WI38 (cell line): ENCODE data around the gene SHPK.

Experiments used
- H3K4me3 ChIP-seq: 2 replicates; pipeline ENCODE4 v1.5.1; 2011; ENCODE audit warnings: low read depth, mild to moderate bottlenecking, control low read depth, low read length
- CTCF ChIP-seq: IDR thresholded peaks from 2 replicates; pipeline ENCODE4 v1.5.1; 2012; ENCODE audit warnings: low read depth, mild to moderate bottlenecking, control low read depth, low read length

SHPK gene

DNA sequence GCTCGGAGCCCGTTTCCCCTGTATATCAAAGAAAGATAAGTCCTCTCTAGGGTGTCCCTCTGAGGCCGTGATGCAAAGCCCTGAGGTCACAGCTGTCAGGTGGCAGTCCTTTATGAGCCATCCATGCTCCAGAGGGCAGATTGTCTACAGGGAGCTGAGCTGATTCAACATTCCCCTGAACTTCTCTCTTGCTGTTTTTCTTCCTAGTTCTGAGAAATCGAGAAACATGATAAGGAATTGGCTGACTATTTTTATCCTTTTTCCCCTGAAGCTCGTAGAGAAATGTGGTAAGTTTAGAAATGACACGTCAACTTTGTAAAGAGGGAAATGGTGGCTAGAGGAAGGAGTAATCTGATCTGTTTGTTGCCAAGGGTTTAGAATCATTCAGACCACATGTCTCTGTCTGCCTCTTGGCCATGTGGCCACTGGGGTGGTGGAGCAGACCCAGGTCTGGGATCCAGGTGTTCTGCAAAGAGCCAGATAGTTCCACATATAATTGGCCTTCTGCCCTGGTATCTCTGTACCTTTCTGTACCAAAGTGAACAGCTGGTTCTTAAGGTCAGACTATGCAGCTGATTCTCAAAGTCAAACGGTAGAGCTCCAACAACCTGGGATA, 4.0 kb upstream of the SHPK start:
- TF ChIP-seq CTCF: no peak
- H3K4me3 ChIP-seq: no peak overlapping the region

DNA sequence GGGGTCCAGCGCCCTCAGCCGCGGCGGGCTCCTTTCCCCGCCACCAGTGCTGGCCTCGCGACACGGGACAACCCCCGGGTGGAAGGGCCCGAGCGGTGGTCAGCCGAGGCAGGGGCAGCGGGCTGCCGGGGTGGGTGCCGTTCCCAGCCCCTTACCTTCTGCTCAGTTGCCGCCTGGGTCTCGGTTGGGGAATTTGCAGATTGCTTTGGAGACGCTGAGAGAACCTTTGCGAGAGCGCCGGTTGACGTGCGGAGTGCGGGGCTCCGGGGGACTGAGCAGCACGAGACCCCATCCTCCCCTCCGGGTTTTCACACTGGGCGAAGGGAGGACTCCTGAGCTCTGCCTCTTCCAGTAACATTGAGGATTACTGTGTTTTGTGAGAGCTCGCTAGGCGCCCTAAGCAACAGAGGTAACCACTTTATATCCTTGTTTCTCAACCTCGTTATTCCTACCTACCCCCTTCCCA, 891 bp upstream of the SHPK start:
- no peak for TF ChIP-seq CTCF
- H3K4me3 ChIP-seq: peak overlapping the region; percentile 90

DNA sequence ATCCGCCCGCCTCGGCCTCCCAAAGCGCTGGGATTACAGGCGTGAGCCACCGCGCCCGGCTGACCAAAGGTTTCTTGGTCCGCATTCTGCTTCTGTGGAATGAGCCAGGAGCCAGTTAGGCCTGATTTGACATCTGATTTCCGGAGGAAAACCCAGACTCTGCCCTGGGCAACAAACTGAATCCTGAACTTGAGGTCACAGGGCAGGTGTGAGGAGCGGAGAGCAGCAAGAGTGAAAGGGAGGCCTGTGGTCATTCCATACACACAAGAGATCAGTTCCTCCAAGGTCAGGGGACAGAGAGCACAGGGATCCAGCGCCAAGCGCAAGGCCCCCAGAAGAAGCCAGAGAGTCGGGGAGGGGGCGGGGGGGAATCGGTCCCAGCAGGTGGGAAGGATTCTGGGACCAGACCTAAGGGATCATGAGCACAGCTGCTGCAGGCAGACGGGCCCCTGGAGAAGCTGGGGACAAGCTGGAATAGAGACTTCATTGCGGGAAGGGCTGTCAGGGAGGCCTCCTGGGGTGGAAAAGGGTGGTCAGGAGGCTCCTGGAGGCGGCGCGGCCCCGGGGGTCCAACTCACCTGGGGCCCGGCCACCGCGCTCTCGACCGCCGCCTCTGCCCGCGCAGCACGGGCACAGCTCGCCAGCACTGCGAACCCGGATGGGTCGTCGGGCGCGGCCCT, 436 bp downstream of the SHPK start:
- peak overlapping the region; percentile 90 for H3K4me3 ChIP-seq
- no peak for TF ChIP-seq CTCF

DNA sequence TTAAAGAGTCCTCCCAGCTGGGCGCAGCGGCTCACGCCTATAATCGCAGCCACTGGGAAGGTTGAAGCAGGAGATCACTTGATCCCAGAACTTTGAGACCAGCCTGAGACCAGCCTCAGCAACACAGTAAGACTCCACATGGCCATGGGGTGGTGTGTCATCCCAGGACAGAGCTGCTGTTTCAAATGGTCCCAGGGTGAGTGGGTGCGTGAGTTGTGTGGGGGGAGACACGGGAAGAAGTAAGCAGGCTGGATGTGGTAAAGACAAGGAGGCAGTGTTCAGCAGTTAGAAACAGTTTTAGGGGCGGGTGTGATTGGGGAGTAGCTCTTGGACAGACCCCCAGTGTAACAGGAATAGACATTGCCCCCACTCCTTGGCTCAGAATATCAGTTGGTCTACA, 3.8 kb downstream of the SHPK start:
- no peak for TF ChIP-seq CTCF
- no peak overlapping the region for H3K4me3 ChIP-seq

GRCh38 chr17:3630781-3631180, 5.3 kb downstream of the SHPK start:
- H3K4me3 ChIP-seq: no peak overlapping the region
- TF ChIP-seq CTCF: no peak

DNA sequence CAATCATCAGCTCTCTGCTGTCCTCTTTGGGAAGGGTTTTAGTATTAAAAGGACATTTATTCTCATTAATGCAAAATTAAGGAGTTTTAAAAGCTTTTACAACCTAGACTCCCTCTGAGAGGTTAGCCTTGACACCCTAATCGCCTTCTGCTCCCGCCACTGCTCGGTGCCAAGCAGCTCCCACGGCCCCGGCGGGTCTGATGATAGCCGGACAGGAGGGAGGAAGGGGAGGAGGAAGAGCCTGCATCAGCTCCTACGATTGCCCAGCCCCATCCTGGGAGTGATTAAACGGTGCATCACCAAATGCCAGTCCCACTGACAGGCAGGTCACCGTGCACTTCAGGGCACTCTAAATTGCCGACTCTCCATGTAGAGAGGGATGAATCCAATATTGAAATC, 8.3 kb downstream of the SHPK start:
- no peak overlapping the region for H3K4me3 ChIP-seq
- no peak for TF ChIP-seq CTCF
